GM19351 (cell line): ENCODE results near the gene ALPK3.
"Not testable (repeated sequence)": the region's sequence is repeated elsewhere in the genome, so short reads cannot be mapped to it uniquely, and the experiment has no call there.

Experiments
- ATAC-seq: cut with Tn5 transposase; IDR thresholded peaks from one replicate; pipeline ENCODE4 v1.9.1; 2021; ENCODE audit warnings: mild to moderate bottlenecking, moderate library complexity; ENCODE audit not compliant: unreplicated experiment

ALPK3 gene

DNA sequence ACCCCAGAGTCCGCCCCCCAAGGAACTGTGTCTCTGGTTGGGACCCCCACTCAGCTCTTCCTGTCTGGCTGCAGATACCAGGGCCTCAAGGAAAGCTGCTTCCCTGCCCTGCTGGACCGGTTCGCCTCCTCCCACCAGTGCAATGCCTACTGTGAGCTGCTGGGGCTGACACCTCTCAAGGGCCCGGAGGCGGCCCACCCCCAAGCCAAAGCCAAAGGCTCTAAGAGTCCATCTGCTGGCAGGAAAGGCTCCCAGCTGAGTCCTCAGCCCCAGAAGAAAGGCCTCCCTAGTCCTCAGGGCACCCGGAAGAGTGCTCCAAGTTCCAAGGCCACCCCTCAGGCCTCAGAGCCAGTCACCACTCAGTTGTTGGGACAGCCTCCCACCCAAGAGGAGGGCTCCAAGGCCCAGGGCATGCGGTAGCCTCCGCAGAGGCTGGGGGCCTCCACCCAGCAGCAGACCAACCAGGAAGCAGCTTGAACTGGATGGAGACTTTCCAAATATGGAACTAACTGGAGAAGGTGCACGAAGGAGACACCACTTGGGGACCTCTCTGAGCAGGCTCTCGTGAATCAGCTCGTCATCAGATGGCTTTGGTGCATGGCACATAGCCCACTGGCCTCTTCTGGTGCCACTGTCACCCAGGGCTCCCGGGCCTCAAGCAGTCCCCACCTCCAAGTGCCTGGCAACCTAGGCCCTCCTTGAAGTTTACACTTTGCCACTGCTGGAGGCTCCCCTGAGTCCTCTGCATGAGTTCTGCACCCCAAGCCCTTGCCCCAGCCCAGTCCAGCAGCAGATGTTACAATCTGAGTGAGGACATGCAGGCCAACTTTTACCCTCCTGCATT lies 51.1 kb downstream of the ALPK3 start:
- ATAC-seq = no peak

DNA sequence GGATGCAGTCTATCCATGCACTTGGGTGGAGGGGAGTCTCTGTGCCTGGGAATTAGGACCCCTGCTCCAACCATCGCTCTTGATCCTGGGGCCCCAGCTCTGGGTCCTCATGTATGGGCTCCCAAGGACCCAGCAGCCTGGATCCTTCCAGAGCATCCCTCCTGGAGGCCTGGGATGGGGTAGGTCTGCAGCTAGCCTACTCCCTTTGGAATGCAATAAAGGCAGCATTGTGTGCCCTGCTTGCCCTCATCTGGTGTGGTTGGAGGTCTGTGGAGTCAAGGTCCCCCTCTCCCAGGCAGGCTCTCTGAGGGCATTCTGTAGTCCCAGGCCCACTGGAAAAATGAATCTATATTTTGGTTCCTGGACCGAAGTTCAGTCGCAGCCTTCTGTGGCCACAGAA lies 52.4 kb downstream of the ALPK3 start:
- no peak for ATAC-seq

DNA sequence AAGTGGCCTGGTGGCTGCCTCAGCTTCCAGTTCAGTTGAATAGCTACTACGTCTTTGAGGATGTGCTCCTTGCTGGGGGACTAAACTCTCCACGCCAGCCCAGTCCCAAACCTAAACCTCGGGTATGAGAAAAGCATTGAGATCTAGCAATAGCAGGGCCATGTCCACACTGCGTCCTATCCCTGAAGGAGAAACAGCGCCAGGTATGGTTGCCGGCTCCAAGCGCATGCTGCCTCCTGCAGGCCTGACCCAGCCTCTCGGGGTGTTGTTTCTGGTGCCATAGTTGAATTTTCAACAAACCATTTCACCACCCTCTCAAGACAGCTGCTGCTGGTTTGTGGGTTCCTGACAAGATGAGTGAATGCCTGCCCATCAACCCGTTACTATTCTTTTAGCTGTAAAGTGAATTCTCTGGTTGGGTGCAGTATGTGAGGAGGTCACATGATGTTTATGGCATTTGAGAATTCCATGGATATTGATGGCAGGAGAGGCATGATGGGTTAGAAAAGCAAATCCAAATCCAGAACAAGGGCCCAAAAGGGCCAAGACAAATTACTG lies 54.4 kb downstream of the ALPK3 start:
- no peak for ATAC-seq

DNA sequence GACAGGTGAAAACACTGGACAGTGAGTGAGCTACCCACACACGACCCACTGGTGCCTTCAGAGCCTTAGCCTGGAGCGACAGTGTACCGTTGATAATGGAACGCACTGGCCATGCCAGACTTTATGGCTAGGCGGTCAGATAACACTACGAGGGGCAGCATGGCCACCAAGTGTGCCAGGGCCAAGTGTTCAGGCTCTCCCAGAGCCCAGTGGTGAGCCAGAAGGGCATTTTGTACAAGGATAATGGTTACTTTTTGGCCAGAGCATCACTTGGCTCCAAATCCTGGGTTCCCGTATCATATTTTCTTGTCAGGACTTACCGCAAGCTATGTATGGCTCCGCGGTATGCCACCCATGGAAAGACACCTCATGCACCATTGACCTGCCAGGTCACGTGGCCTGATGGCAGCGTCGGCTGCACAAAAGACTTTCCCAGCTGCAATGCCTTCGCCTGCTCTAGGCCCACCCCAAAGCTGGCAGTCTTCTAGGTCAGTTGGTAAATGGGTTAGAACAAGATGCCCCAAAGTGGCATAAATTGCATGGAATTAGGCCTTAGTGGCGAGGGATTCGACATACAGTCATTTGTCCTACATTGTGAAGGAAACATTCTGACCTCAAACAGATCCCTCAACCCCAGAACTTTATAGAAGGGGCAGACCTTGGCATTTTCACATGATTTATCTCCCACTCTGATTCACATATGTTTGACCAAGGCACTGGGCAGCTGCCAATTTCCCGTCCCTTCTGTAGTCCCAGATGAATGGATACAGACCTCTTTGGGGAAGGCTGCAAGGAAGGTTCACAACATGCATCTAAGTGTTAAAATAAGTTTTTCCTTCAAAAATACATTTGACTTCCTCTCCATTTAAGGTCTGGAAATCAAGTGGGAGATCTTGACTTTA lies 55.1 kb downstream of the ALPK3 start:
- no peak for ATAC-seq

DNA sequence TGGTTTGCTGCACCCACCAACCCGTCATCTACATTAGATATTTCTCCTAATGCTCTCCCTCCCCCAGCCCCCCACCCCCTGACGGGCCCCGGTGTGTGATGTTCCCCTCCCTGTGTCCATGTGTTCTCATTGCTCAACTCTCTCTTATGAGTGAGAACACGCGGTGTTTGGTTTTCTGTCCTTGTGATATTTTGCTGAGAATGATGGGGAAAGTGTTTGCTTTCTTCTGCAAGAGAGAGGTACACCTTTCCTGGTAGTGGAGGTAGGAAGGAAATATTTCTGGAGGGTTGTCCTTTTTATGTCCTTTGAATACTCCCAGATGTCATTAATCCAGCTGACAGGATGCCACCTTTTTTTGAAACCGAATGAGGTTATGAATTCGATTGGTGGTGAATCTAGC lies 56.8 kb downstream of the ALPK3 start:
- no peak for ATAC-seq

DNA sequence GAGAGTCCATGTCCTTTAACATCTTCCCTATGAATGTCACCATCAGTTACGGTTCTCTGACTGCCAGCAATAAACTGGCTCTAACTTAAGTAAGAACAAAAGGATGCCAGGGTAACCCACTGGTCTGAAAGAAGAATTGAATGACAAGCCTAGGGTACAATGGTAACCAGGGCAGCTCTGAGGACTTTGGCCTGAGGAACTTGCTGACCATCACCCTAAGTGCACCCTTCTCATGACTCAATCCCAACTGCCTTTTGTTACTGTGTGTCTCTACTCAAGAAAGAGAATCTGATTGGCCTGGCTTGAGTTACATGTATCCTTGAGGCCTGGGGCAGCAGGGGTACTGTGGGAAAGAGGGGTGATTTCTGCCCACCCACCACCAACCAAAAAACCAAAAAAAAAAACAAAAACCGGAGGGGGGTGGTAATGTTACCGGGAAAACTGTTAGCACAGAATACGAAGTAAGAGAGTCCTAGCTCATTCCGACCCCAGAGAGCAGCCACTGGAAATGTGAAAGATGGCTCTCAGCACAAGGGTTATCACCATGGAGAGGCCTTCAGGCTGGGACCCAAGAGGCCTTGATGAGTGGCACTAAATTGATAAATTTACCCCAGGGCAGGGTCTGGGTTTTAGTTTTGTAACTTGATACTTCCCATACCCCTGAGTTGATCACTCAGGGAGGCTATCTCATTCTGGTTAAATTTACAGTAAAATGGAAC lies 58.0 kb downstream of the ALPK3 start:
- ATAC-seq = no peak

DNA sequence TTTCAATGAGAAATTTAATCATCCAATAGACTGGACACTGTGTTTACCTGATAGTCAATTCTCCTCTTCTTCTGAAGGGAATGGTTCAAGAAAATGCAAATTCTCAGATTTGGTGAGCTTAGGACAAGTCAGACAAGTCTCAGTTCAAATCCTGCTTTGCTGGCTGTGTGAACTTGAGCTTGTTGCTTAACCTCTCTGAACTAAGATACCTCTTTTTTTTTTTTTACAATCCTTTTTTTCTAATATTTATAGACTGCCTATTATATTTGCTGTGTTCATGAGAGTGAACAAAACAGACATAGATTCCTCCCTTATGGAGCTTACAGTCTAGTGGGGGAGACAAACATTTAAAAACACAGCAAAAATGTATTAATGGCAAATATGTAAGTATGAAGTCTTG lies 59.1 kb downstream of the ALPK3 start:
- no peak for ATAC-seq

DNA sequence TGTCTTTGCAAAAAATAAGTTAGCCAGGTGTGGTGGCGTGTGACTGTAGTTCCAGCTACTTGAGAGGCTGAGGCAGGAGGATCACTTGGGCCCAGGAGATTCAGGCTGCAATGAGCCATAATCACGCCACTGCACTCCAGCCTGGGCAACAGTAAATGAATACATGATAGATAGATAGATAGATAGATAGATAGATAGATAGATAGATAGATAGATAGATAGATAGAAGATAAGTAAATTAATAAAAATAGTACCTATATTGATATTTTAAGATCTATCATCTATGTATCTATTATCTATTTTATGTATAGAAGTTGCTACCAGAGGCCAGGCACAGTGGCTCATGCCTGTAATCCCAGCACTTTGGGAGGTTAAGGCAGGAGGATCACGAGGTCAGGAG lies 60.5 kb downstream of the ALPK3 start:
- ATAC-seq = not testable (repeated sequence)

DNA sequence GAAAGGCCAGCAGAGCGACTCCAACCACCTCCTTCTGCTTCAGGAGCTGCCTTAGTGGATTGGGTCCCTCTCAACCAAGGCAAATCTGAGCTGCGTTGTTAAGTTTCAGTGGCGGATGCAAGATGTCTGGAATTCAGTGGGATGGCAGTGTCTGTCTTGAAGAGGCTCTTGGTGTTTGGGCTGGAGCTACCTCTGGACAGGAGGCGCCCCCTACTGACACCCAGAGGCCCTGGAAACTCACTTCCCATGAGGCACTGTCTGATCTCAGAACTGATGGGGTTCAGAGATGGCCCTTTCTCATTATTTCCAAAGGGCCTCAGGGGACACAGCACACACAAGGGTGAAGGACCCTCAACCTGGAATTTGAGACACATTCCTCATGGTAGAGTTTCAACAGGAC lies 61.3 kb downstream of the ALPK3 start:
- no peak for ATAC-seq

DNA sequence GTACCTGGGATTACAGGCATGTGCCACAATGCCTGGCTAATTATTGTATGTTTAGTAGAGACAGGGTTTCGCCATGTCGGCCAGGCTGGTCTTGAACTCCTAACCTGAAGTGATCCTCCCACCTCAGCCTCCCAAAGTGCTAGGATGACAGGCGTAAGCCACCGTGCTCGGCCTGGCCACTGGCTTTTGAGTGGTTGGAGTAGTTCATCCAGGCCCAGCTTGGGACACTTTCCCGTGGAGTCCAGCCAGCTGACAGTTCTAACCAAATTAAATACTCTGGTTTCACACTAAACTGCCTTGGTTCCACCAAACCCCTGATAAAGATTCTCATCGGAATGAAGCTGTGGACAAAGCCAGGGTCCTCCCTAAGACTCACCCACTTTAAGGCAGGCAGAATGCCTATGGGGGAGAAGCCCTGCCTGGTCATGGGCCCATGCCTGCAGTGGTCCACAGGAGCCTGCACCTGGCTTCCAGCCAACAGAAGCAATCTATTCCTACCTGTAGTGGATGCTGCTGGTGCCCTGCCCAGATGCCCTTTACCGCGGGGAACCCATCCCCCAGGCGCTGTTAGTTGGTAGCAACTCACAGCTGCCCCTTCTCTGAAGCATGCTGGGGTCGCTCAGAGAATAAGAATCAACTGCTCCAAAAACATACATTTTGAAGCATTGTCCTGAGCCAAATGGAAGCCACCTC lies 62.1 kb downstream of the ALPK3 start:
- no peak for ATAC-seq

DNA sequence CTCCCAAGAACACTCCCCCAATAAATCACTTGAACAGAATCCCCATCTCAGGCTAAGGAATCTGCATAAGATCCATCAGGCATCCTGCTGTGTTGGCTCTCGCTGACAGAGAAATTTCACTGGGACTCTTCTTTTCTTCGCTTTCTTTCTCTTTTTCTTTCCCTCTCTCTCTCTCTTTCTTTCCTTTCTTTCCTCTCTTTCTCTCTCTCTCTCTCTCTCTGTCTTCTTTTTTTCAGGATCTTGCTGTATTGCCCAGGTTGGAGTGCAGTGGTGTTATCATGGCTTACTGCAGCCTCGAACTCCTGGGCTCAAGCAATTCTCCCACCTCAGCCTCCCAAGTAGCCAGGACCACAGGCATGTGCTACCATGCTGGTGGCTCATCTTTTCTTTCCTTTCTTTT lies 62.9 kb downstream of the ALPK3 start:
- no peak for ATAC-seq

DNA sequence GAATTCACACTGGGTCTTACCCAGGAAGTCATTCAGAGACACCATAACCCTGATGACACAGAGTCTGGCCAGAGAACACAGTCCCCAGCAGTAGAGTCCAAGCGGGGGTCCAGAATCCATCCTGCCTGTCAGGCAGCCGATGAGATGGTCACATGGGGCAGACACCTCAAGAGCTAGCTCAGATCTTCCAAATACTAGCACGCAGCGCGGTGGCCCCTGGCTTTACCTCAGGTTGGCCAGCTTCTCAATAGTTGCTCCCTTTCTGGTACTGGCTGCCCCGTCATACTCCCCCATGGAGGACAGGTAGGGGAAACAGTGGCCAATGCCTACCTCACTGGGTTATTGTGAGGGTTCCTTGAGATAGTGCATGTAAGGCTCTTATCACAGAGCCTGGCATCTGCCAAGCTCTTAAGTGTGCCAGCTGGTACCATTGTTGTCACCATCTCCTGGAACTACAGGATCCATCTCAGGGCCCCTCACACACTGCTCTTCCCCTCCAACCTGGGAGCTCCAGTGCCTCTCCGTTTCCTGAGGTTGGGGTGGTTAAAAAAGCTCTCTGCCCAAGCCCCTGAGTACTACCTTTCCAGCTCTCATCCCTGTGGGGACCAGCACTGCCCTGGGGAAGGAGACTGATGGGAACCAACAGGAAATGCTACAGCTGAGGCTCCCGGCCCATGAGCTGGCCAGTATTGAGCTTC lies 63.8 kb downstream of the ALPK3 start:
- no peak for ATAC-seq

DNA sequence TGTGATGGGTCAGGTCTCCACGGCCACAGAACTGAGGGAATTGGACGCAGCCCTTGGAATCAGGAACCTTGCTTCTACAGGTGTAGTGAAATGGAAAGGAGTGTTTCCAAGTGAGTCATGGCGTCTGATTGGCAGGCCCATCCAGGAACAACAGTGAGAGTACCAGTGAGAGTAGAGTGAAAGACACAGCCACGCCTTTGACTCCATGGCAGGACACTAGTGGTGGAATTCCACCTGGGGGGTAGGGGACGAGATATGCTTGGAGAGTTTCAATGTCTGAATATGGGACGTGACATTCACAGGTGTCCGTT lies 64.3 kb downstream of the ALPK3 start:
- no peak for ATAC-seq

DNA sequence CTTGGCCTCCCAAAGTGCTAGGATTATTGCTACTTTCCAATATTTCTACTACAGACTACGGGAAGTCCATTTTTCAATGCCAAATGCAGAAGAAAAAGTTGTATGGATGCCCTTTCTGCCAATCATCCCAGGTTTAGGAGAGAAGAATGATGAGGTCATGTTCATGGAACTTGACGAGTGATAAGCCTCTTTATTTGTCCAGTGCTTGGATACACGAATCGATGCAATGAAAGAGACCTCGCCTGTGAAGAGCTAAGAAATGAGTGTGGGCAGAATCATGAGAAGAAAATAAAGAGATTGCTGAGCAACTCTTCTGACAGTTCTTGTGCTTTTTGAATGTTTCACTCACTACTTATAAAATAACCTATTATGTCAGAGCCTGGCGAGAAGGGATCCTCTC lies 66.3 kb downstream of the ALPK3 start:
- ATAC-seq = no peak

DNA sequence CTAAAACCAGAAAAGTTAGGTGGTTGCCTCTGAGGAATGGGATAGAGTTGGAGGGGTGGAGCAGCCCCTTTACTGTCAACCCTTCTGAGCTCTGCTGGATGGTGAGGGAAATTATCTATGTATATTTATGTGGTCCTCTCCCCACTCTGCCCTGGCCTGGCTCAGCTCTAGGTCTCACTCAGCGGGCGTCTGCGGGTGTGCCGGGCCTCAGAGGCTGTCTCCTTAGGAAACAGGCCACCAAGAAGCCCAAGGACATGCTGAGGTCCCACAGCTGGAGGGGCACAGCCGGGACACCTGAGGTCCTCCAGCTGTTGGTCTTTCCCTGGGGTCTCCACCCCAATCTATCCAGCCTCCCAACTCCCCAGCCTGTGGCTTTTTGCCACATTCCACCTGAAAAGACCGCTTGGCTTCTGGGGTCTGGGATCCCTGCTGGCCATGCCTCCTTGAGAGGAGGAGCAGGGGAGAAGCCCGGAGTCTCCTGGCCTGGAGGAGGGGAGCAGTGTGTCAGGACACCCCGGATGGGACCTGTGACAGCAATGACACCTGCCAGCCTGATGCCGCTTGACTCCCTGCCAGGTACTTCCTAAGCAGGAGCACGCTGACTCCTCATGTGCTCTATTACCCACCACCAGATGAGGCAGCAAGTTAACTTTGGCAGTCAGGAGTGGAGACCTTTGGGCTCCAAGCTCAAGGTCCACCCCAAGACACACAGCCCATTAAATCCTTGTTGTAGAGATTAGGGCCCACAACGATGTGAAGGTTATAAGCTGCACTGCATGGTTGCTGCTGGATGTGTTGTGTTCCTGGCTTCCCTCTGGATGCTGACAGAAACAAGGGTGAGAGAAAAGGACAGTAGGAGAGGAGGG lies 67.0 kb downstream of the ALPK3 start, which contains the start of gene SLC28A1:
SLC28A1 (plus strand) TSS at position 747 of the 866 bp plus-strand sequence. CDS start 3,099 bp downstream, outside the sequence.
- ATAC-seq = no peak

DNA sequence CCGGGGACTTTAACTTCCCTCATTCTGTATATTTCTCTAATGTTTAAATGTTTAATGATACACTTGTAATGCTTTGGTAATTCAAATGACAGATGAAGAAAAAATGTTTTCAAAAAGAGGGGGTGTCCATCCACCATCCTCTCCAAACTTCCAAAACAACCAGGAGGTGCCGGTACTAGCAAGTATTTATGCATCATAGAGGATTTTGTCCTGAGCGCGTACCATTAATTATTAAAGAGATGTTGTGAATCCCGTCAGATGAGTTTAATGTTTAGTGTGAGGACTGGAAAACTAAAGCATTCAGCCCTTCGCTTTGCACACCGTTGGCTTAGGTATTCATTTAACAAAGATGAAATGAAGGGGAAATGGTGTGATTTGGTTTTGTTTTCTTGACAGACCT lies 68.6 kb downstream of the ALPK3 start:
- no peak for ATAC-seq

DNA sequence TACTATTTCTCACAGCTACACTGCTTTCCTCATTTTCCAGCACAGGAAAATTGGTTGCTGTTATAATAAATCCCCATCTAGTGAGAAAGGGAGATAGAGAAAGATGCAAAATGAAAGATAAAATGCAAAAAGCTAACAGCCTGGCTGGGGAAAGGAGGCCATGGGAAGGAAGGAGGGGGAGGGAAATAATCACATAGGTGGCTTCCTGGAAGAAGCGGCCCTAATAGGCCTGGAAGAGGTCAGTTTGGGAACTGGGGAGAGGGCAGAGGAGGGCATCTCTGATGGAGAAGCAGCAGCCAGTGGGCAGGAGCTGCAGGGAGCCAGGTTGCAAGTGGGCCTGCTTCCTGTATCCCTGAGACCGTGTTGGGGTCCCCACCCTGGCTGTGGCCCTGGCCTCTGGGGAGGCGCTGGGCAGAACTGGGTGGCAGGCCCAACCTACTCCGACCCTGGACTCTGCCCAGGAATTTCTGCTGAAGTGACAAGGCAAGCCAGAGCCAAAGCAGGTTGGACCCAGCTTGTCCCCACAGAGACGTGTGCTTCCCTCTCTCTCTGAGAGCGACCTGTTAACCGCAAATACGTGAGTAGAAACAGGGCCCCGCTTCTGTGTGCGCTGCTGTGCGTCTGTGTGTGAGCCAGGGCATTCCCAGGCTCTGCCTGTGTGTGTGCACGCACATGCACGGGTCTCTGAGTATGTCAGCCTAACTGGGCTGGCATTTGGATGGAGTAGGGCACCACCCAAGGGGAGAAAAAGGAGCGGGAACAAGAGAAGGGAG lies 69.2 kb downstream of the ALPK3 start:
- ATAC-seq = no peak

DNA sequence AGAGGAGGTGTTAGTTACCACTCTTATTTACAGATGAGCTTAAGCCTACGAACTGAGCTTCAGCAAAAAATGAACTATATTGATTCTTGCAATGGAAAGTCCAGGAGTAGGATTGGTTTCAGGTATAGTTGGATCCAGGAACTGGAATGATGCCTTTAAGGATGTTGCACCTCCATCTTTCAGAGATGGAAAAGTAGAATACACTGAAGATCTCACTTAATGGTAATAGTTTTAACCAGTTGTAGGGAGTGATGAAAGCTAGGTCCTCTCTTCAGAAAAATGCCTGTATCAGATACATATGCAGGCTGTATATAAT lies 69.8 kb downstream of the ALPK3 start:
- ATAC-seq = no peak
